ENCODE data around the gene VPREB1. TPM values are rescaled to one million over a fixed set of nuclear protein-coding genes. Genes with fewer than 3 reads are reported as not detected.
"Not testable (repeated sequence)": the region's sequence is repeated elsewhere in the genome, so short reads cannot be mapped to it uniquely, and the experiment has no call there.

The VPREB1 gene, protein sequence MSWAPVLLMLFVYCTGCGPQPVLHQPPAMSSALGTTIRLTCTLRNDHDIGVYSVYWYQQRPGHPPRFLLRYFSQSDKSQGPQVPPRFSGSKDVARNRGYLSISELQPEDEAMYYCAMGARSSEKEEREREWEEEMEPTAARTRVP
- polyA plus RNA-seq (2013, experiment 1 of 2; ENCODE audit: insufficient read length), result not detected
- not detected for polyA plus RNA-seq (2013, experiment 2 of 2; ENCODE audit: insufficient read length)

- DNase-seq, result no peak
Observed at GRCh38 chr22:22244316-22245250, at the start of gene VPREB1. Gene VPREB1 (plus strand): TSS chr22:22244786. CDS start chr22:22244814, 28 bp downstream.

- no peak for DNase-seq
Observed at GRCh38 chr22:22194931-22195264, 49.7 kb upstream of the VPREB1 start.

- DNase-seq, result peak; percentile 46
Observed at GRCh38 chr22:22195265-22196017, 49.1 kb upstream of the VPREB1 start.

- no peak for DNase-seq
Observed at GRCh38 chr22:22196018-22196533, 48.5 kb upstream of the VPREB1 start.

DNA sequence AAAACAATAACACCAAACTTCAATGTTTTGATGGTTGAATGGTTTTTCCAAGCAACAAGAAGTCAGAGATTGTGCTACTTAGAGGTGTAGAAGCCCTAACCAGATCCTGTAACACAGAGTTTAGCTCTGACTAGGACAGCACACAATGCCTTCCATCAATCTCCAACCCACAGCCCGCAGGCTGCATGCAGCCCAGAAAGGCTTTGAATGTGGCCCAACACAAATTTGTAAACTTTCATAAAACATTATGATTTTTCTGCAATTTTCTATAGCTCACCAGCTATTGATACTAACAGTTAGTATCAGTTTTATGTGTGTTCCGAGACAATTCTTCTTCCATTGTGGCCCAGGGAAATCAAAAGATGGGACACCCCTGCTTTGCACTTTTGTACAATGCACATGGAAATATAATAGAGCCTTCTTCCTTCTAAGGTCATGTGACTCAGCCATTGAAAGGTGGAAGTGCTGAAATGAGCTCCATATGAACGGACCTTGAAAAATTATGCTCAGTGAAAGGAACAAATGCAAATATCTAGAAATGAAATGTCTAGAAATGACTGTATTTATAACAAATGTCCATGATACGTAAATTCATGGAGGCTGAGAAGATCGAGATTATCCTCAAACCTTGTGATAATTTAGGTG lies 47.6 kb upstream of the VPREB1 start:
- no peak for DNase-seq

DNA sequence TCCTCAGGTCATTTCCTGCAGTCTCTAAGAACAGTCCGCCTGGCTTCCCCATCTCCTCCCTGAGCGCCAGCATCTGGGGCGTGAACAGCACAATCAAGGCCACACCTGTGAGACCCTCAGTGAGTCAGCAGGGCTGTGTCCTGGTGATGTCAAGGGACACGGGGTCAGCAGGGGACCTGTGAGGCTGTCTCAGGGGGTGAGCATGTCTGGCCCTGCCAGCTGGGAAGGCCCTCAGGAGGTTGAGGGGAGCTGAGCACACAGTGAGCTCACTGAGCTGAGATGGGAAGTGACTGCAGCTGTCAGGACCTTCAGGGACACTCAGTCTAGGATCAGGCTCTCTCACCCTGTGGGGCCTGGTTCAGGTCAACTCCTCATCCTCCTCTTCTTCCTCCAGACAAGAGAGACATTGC lies 46.6 kb upstream of the VPREB1 start:
- no peak for DNase-seq

- no peak for DNase-seq
Observed at GRCh38 chr22:22198751-22199150, 45.8 kb upstream of the VPREB1 start.

- DNase-seq, result no peak
Observed at GRCh38 chr22:22199634-22200033, 45.0 kb upstream of the VPREB1 start.

GRCh38 chr22:22200569-22201184 lies 43.9 kb upstream of the VPREB1 start:
- DNase-seq, result no peak

DNA sequence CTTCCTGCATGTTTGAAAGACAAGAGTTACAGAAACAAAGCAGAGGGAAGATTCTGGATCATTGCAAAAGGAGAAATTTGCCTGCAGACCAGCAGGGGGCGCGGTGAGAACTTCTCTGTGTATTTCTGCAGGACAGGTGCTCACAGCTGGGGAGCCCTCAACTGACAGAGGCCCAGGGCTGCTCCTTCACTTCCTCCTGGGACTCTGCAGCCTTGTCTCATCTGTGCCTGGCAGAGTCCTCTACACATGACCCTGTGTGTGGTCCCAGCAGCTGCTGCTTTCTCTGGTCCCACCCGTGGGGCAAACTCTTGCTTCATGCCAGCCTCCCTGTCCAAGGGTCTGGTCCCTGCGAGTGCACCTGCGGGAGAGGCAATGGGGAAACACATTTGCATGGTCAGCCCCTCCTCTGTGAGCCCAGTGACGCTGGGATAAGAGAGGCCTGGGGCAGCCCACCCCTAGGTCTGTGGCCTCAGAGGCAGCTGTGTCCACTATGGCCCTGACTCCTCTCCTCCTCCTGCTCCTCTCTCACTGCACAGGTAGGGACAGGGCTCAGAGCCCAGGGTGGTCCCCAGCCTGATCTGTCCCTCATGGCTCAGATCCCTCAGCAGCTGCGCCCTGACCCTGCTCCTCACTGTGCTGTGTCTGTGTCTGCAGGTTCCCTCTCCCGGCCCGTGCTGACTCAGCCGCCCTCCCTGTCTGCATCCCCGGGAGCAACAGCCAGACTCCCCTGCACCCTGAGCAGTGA lies 43.2 kb upstream of the VPREB1 start:
- DNase-seq, result no peak

DNA sequence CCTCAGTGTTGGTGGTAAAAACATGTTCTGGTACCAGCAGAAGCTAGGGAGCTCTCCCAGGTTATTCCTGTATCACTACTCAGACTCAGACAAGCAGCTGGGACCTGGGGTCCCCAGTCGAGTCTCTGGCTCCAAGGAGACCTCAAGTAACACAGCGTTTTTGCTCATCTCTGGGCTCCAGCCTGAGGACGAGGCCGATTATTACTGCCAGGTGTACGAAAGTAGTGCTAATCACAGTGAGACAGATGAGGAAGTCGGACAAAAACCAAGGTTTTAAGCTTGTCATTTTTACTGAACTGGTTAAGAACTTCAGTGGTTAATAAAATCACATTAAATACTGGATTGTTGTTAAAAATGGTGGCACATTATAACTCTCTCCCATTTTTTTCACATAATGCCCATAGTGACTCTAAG lies 42.6 kb upstream of the VPREB1 start:
- no peak for DNase-seq

- DNase-seq, result no peak
Observed at GRCh38 chr22:22203048-22203971, 41.3 kb upstream of the VPREB1 start.

GRCh38 chr22:22207845-22208564 lies 36.6 kb upstream of the VPREB1 start:
- peak; percentile 50 for DNase-seq

- DNase-seq, result no peak
Observed at GRCh38 chr22:22208652-22209051, 35.9 kb upstream of the VPREB1 start.

DNA sequence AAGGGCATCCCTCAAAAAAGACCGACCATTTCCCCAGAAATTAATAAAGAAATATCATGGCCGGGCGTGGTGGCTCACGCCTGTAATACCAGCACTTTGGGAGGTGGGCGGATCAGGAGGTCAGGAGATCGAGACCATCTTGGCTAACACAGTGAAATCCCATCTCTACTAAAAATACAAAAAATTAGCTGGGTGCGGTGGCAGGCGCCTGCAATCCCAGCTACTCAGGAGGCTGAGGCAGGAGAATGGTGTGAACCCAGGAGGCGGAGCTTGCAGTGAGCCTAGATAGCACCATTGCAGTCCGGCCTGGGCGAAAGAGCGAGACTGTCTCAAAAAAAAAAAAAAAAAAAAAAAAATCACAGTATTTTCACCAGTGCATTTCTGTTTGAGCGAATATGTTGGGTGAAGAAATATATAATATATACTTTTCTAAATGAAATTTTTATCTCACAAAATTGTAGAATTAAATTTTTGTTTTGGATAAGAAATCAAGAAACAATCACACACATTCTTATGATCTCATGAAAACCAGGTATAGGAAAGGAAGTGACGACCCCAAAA lies 35.4 kb upstream of the VPREB1 start:
- DNase-seq, result not testable (repeated sequence)

- peak; percentile 17 for DNase-seq
Observed at GRCh38 chr22:22210375-22210774, 34.2 kb upstream of the VPREB1 start.

DNA sequence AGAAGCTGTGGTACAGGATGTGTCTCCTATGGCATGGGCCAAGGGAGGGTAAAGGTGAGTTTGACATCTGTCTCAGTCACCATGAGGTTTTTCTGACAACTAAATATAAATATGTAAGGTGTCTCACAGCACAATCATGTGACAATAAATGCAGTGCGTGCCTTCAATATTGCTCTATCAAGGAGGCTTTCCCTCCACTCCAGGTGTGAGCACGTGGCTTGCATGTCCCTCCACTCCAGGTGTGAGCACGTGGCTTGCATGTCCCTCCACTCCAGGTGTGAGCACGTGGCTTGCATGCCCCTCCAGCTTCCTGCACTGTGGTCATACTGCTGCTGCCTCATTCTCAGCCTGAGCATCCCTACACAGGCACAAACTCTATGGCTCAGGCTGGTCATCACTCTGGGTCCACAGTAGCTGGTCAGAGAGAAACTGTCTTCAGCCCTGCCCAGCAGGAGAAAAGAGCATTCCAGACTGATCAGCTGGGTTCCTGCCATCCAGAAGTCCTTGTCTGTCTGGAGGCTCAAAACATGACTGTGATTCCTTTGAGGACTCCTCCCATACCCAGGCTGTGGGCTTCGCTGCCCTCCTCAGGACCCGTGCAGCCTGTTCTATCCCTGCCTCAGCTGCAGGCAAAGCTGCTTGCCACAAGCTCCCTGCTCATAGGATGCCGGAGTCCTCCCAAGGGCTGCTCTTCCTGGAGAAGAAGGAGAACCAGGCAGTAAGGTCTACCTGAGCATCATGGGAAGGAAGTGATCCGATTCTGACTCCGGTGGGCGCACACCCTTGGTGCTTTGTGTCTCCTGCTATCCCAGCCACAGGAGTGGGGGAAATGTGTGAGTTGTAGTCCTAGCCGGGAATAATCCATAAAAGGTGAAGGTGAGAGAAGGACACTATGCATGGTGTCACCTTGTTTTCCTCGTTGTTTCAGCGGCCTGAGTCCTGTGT lies 33.4 kb upstream of the VPREB1 start:
- DNase-seq, result no peak

GRCh38 chr22:22213231-22213630 lies 31.4 kb upstream of the VPREB1 start:
- DNase-seq, result no peak
